22Rv1 (cell line): ENCODE results near the gene FOLH1.
"Not testable (repeated sequence)": the region's sequence is repeated elsewhere in the genome, so short reads cannot be mapped to it uniquely, and the experiment has no call there.

ENCODE experiments used
- CTCF ChIP-seq: fragments of 450-650 bp; IDR thresholded peaks from 2 replicates; pipeline ENCODE4 v1.5.1; 2017; ENCODE audit warnings: mild to moderate bottlenecking
- ZFX ChIP-seq: fragments of 450-650 bp; IDR thresholded peaks from 2 replicates; pipeline ENCODE4 v1.6.1; 2017; ENCODE audit warnings: antibody characterized with exemption, borderline replicate concordance

- not testable (repeated sequence) for TF ChIP-seq CTCF, ZFX
Measured at GRCh38 chr11:49171613-49172012, 36.8 kb downstream of the FOLH1 start.
